Activated naive CD8-positive, alpha-beta T cell treated with anti-CD3 and anti-CD28 coated beads, Interleukin-2, amount 10 ng/mL, durations not matched to agents 7 days and 5 days (primary cell): ENCODE data around the gene MBD4. TPM values are rescaled to one million over a fixed set of nuclear protein-coding genes. Genes with fewer than 3 reads are reported as not detected.
"Not testable (repeated sequence)": the region's sequence is repeated elsewhere in the genome, so short reads cannot be mapped to it uniquely, and the experiment has no call there.

Source experiments
- ATAC-seq: fragments of 150-1000 bp; cut with Tn5 transposase; one replicate; pipeline ENCODE4 v1.10.0; 2021; ENCODE audit warnings: low read depth, moderate library complexity
- POLR2A ChIA-PET: fragments of 350-600 bp; sonication (Branson Sonifier 250); formaldehyde crosslinking; loops from one replicate; lab custom pipeline; 2021; ENCODE audit warnings: antibody characterized with exemption; lab: Charles Lee
- DNase-seq: peaks from one replicate; pipeline ENCODE4 v3.0.0; 2021
- H3K27ac Mint-ChIP-seq: one replicate; pipeline ENCODE4 v1.8.0; 2022; ENCODE audit warnings: mild to moderate bottlenecking, mixed read lengths
- H3K27me3 Mint-ChIP-seq: one replicate; pipeline ENCODE4 v1.8.0; 2022; ENCODE audit warnings: mild to moderate bottlenecking, moderate library complexity, mixed read lengths
- H3K36me3 Mint-ChIP-seq: one replicate; pipeline ENCODE4 v1.8.0; 2021; ENCODE audit warnings: mild to moderate bottlenecking, mixed read lengths
- H3K4me1 Mint-ChIP-seq: one replicate; pipeline ENCODE4 v1.8.0; 2021; ENCODE audit warnings: mixed read lengths
- H3K4me3 Mint-ChIP-seq: one replicate; pipeline ENCODE4 v1.8.0; 2022; ENCODE audit warnings: mild to moderate bottlenecking, moderate library complexity, mixed read lengths
- H3K9me3 Mint-ChIP-seq: one replicate; pipeline ENCODE4 v1.8.0; 2021; ENCODE audit warnings: mixed read lengths
- total RNA-seq, 2 experiments: library from RNA; stranded (reverse); gene quantifications; one replicate each; pipeline ENCODE4 v1.2.3, GENCODE V29; 2021

The MBD4 gene
- total RNA-seq, 2 experiments from 2014 or later, result 49.0 to 57.6 TPM

DNA sequence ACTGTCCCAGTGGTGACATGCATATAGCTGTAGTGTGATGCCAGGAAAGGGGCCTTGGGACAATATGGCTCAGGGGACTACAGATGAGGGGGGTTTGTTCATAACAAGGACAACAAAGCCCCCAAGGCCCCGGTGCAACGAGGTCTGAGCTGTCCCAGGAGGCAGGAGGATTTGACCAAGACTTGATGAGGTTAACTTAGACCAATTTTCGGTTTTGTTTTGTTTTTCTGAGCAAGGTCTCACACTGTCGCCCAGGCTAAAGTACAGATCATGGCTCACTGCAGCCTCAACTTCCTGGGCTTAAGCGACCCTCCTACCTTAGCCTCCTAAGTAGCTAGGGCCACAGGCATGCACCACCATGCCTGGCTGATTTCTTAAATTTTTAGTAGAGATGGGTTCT, 35.1 kb downstream of the MBD4 start:
- Mint-ChIP-seq H3K27ac (no peak overlapping the region), H3K36me3 (no peaks in the 10 kb centered on the region), H3K4me3 (no peak overlapping the region), H3K4me1 (peaks cover 4% of the 10 kb centered on the region), H3K27me3 (peaks cover 3% of the 10 kb centered on the region), H3K9me3 (no peaks in the 10 kb centered on the region)
- DNase-seq (no peak), ATAC-seq (no peak)
- POLR2A ChIA-PET, result no interaction called here

DNA sequence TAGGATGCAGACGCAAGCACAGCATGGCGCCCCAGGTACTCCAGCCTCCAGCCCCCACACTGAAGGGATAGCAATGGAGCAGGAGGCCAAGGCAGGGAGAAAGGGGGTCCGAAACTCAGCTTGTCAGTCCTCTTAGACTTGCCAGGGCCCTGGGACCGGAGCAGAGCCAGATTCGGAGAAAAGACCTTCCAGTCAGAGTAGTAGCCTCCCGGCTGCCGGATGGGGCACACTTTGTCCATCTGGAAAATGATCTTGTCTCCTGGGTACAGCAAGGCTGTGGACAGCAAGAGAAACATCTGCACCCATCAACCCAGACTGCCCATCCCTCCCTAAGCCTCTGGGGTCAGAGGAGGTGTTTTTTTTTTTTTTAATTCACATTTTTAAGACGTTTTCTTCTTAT, 35.6 kb downstream of the MBD4 start:
- H3K4me3 Mint-ChIP-seq, result no peak overlapping the region
- H3K27ac Mint-ChIP-seq, result no peak overlapping the region
- peaks cover 7% of the 10 kb centered on the region for H3K4me1 Mint-ChIP-seq
- DNase-seq, result no peak
- POLR2A ChIA-PET, result no interaction called here
- H3K9me3 Mint-ChIP-seq, result no peaks in the 10 kb centered on the region
- ATAC-seq, result no peak
- H3K36me3 Mint-ChIP-seq, result no peaks in the 10 kb centered on the region
- peaks cover 3% of the 10 kb centered on the region for H3K27me3 Mint-ChIP-seq

DNA sequence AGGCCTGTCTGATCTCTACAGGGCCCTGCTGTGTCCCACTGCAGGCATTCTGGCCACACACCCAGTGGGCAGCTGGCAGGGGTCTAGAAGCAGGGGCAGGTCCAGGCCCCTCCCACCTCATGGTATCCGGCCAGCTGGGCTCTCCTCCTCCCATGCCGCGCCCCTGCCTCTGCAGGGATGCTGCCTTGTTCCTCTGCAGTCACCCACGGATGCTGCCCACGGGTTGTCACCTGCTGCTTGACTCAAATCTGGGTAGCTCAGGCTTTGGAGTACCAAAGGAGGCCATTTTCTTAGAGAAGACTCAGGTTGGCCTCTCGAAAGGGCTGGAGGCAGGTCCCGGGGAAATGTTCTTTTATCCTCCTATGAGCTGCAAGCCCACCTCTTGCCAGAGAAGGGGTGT, 36.3 kb downstream of the MBD4 start:
- H3K36me3 Mint-ChIP-seq, result no peaks in the 10 kb centered on the region
- ATAC-seq (no peak), DNase-seq (no peak)
- POLR2A ChIA-PET, result interaction anchor here (1.1 kb wide), 1 partner anchor 37 kb away, joined by 3 read pairs; the partner anchor contains the start of genes IFT122 and MBD4
- H3K27me3 Mint-ChIP-seq, result peaks cover 3% of the 10 kb centered on the region
- no peak overlapping the region for H3K27ac Mint-ChIP-seq
- peaks cover 9% of the 10 kb centered on the region for H3K4me1 Mint-ChIP-seq
- H3K4me3 Mint-ChIP-seq, result no peak overlapping the region
- no peaks in the 10 kb centered on the region for H3K9me3 Mint-ChIP-seq

DNA sequence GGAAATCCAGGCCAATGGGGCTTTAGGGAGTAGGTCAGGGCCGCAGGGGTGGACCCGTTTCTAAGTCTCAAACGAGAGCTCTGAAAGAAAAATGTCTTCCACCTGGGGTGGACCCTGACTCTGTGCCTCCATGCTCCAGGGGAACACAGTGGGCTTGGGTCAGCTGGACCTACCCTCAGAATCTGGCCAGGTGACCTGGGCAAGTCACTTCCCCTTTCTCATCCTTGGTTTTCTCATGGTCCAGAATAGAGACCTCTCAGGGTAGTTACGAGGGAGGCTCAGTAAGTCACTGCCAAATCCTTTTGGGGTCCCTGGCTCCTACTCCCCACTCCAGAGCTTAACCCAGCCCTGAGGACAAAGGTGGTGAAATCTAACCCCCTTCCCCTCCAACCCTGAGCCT, 37.1 kb downstream of the MBD4 start:
- Mint-ChIP-seq H3K4me3 (no peak overlapping the region), H3K36me3 (no peaks in the 10 kb centered on the region), H3K4me1 (peaks cover 16% of the 10 kb centered on the region), H3K27ac (no peak overlapping the region), H3K27me3 (peaks cover 3% of the 10 kb centered on the region), H3K9me3 (no peaks in the 10 kb centered on the region)
- no peak for DNase-seq
- POLR2A ChIA-PET, result interaction anchor here (1.1 kb wide), 1 partner anchor 37 kb away, joined by 3 read pairs; the partner anchor contains the start of genes IFT122 and MBD4
- ATAC-seq, result no peak

DNA sequence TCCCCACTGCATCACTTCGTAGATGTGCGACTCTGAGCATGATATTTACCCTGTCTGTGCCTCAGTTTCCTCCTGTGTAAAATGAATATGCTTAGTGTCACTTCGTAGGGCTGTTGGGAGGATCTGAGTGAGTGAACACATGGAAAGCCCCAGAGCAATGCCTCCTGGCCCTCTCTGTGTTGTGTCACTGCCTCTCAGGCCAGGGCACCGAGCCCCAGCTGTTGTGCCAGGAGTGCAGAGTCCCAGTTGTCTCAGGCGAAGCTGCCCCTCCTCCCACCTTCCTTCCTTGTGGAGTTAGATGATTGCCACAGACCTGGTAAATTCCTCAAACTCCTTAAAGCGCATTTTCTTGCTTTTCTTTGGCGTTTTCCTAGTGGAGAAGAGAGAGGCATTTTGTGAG, 37.5 kb downstream of the MBD4 start:
- no peak overlapping the region for H3K27ac Mint-ChIP-seq
- POLR2A ChIA-PET, result no interaction called here

DNA sequence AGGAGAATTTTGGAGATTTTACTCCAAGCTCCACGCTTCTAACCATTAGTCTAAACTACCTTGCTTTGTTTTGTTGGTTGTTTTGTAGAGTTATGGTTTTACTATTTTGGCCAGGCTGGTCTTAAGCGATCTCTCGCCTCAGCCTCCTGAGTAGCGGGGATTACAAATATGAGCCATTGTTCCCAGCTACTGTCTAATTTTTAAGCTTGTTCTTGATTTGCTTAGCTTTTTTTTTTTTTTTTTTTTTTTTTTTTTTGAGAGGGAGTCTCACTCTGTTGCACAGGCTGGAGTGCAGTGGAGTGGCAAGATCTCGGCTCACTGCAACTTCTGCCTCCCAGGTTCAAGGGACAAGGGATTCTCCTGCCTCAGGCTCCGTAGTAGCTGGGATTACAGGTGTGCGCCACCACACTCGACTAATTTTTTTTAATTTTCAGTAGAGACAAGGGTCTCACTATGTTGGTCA, 39.8 kb downstream of the MBD4 start:
- ATAC-seq (no peak), DNase-seq (no peak)
- H3K4me3 Mint-ChIP-seq, result peak overlapping the region; percentile 99
- H3K4me1 Mint-ChIP-seq, result peaks cover 27% of the 10 kb centered on the region
- POLR2A ChIA-PET, result interaction anchor here (0.8 to 3.1 kb wide), 5 partner anchors 10 to 121 kb away, joined by 3 to 26 read pairs (median 4); partner anchors contain the start of genes EFCAB12, HMCES, IFT122 and MBD4
- no peaks in the 10 kb centered on the region for H3K27me3 Mint-ChIP-seq
- H3K9me3 Mint-ChIP-seq, result no peaks in the 10 kb centered on the region
- peaks cover 4% of the 10 kb centered on the region for H3K36me3 Mint-ChIP-seq
- peak overlapping the region; percentile 92 for H3K27ac Mint-ChIP-seq

More for the DNA sequence above, 37.5 kb downstream of the MBD4 start:
- Mint-ChIP-seq H3K4me1 (peaks cover 20% of the 10 kb centered on the region), H3K27me3 (peaks cover 3% of the 10 kb centered on the region), H3K9me3 (no peaks in the 10 kb centered on the region), H3K4me3 (no peak overlapping the region), H3K36me3 (no peaks in the 10 kb centered on the region)
- no peak for DNase-seq
- ATAC-seq, result no peak

DNA sequence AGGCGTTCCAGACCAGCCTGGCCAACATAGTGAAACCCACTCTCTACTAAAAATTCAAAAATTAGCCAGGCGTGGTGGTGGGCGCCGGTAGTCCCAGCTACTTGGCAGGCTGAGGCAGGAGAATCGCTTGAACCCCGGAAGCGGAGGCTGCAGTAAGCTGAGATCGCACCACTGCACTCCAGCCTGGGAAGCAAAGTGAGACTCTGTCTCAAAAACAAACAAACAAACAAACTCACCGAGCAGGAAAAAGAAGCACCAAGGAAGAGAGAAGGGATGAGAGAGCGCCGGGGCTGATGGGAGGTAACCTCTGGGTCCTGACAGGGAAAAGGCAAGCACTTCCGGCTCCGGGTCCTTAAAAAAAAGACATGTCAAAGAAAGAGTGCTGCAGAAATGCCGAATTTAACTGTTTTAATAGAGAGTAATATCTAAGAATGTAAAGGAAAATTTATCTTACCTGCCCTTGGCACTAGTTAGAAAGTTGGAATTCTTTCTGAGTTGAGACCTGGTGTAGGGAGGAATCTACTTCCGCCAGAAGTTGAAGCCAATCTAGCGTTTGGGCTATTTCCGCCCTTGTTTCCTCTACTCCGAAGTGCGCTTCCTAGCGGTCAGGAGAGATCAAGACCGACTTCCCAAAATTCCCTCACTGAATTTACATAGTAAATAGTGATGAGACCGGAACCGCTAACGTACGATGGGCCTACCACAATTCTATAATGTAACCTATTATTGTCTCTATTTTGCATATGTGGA, 40.4 kb downstream of the MBD4 start:
- Mint-ChIP-seq H3K27me3 (no peaks in the 10 kb centered on the region), H3K27ac (peak overlapping the region; percentile 92), H3K4me1 (peaks cover 29% of the 10 kb centered on the region), H3K36me3 (peaks cover 4% of the 10 kb centered on the region), H3K4me3 (peak overlapping the region; percentile 99), H3K9me3 (no peaks in the 10 kb centered on the region)
- POLR2A ChIA-PET, result interaction anchor here (0.8 to 3.1 kb wide), 5 partner anchors 10 to 121 kb away, joined by 3 to 26 read pairs (median 4); partner anchors contain the start of genes EFCAB12, HMCES, IFT122 and MBD4
- peak; percentile 62 for DNase-seq
- peak; percentile 83 for ATAC-seq

DNA sequence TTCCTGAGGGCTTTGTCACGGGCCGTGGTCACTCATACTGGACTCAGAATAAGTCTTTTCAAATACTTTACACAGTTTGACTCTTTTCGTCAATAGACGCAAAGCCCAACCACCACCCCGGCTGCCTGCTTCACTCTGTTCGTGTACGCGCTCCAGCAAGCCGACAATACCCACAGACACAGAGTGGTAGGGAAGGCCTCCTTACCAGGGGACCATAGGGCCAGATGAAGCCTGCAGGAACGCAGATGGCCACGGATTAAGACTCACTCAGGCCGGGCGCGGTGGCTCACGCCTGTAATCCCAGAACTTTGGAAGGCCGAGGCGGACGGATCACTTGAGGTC, 41.0 kb downstream of the MBD4 start:
- Mint-ChIP-seq H3K27me3 (no peaks in the 10 kb centered on the region), H3K36me3 (peaks cover 4% of the 10 kb centered on the region), H3K9me3 (no peaks in the 10 kb centered on the region), H3K4me3 (peak overlapping the region; percentile 99), H3K27ac (peak overlapping the region; percentile 92), H3K4me1 (peaks cover 29% of the 10 kb centered on the region)
- ATAC-seq (peak; percentile 32), DNase-seq (no peak)
- POLR2A ChIA-PET, result interaction anchor here (1.7 to 3.1 kb wide), 2 partner anchors 41 to 120 kb away, joined by 4 to 26 read pairs; partner anchors contain the start of genes HMCES, IFT122 and MBD4

DNA sequence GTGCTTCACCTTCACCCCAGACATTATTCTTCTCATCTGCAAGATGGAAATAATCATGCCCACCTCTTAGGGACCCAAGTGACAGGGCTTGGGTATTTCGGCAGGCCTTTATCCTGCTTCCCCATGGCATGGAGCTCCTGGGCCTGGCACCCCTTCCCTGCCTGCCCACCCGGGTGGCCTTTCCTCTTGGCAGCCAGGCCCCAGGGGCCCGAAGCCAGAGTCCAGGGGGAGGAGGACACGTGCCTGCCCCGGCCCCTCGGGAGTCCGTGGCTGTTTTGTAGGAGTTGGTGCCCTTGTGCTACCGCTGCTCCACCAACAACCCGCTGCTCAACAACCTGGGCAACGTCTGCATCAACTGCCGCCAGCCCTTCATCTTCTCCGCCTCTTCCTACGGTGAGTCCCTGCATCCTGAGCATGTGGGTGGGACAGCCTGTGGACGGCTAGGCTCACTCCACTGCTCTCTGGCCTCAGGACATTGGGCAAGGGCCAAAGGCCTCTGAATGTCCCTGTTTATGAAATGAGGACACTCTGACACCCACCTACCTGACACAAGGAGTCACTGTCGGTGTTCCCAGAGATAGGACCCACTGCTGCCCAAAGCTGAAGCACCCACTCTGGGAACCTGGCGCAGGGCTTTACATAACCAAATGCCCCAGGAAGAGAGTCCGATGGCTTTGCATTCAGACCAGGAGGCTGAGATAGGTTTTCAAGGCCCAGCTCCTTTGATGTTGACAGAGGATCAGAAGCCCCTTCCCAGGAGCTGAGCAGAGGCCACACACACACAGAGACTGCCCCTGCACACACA, 45.8 kb downstream of the MBD4 start:
- not testable (repeated sequence) for DNase-seq, H3K36me3 Mint-ChIP-seq, H3K4me3 Mint-ChIP-seq, H3K27ac Mint-ChIP-seq, H3K9me3 Mint-ChIP-seq, H3K27me3 Mint-ChIP-seq, ATAC-seq
- peaks cover 22% of the 10 kb centered on the region for H3K4me1 Mint-ChIP-seq
- POLR2A ChIA-PET, result interaction anchor here (0.6 kb wide), 1 partner anchor 247 kb away, joined by 3 read pairs; no protein-coding TSS in a partner anchor

DNA sequence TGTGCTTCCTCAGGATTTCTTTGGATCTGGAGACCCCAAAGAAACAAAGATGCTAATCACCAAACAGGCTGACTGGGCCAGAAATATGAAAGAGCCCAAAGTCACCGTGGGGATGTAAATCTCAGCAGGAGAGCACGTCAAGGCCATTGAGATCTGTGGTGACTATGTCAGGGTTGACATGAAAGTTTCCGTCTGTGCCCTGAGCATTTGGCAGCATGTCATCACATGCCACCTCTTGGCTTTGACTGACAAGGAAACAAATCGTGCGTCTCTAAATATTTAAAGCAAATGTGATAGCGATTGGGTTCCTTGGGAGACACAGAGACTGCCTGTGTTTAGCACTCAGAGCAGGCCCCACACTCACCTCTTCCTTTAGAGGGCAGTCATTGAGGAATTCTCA, 46.5 kb downstream of the MBD4 start:
- Mint-ChIP-seq H3K4me1 (peaks cover 18% of the 10 kb centered on the region), H3K27ac (no peak overlapping the region), H3K27me3 (no peaks in the 10 kb centered on the region), H3K9me3 (no peaks in the 10 kb centered on the region), H3K36me3 (peaks cover 10% of the 10 kb centered on the region), H3K4me3 (no peak overlapping the region)
- ATAC-seq, result no peak
- POLR2A ChIA-PET, result no interaction called here
- DNase-seq, result no peak

DNA sequence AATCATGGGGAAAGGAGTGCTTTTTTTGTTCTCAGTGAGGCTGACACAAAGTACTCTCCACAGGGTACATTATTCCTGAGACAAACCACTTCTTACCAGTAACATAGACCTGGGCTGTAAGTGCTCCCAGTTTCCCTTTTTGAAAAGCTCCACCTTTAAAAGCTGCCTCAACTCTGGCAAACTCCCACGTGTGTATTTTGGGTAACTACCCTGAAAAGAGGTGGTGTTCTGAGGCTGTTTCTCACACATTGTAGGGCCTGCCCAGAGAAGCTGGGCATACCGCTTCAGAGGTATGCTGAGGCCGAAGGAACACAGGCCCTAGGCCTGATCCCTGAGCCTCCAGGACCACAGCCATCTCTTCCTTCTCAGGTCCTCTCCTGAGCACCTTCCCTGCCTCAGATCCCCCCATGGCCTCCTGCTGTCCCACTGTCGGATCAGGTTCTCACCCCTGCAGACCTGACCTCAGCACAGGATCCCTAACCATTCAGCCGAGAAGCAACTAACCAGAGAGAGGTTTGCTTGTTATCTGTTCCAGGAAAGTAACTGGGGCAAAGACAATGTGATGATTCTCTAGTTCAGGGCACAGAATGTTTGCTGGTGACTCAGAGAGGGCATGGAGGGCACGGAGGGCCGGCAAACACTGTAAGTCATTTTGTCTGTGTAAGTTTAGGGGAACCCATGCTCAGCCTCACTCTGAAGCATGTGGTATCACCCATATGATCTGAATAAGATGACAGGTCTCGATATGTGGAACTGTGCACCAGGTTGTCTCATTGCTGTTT, 47.5 kb downstream of the MBD4 start:
- POLR2A ChIA-PET, H3K27ac Mint-ChIP-seq, H3K27me3 Mint-ChIP-seq, H3K4me3 Mint-ChIP-seq, ATAC-seq, DNase-seq, H3K4me1 Mint-ChIP-seq, H3K9me3 Mint-ChIP-seq: not testable (repeated sequence)
- peaks cover 10% of the 10 kb centered on the region for H3K36me3 Mint-ChIP-seq

DNA sequence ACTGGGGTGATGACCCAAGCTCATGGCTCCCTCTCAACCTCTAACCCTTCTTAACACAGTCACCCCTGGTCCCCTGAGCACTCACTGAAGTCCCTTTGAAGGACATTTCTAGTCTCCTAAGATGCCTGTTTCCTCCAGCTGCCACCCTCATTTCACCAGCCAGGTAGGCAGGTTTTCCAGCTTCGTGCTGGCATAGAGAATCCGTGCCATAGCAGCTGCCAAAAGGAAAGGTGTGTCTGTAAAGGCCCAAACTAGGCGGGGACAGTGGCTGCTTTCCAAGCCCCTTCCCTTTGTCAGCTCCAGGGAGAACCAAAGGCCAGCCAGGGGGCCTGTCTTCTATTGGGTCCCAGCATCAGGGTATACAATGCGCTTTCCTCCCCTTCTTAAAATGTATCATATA, 48.2 kb downstream of the MBD4 start:
- not testable (repeated sequence) for H3K9me3 Mint-ChIP-seq, H3K4me1 Mint-ChIP-seq

DNA sequence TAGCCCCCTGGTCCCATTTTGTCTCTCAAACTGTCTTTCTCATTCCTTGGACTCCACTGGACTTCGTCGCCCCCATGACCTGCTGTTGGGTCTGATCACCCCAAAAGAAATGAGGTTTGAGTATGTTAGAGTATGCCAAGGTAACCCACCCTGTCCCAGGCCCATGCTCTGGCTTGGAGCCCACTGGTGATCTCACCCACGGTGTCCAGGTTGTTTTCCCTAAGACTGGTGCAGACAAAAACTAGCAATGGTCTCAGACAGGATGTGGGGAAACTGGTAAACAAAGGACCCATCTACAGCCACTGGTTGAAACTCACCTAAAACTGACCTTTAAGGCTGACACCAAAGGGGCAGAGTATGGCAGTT, 50.2 kb downstream of the MBD4 start:
- peaks cover 14% of the 10 kb centered on the region for H3K36me3 Mint-ChIP-seq
- ATAC-seq (no peak), DNase-seq (no peak)
- POLR2A ChIA-PET, result interaction anchor here (0.6 kb wide), 1 partner anchor 232 kb away, joined by 3 read pairs; no protein-coding TSS in a partner anchor
- H3K27ac Mint-ChIP-seq, result no peak overlapping the region
- H3K9me3 Mint-ChIP-seq, result no peaks in the 10 kb centered on the region
- H3K4me1 Mint-ChIP-seq, result no peaks in the 10 kb centered on the region
- no peak overlapping the region for H3K4me3 Mint-ChIP-seq
- H3K27me3 Mint-ChIP-seq, result no peaks in the 10 kb centered on the region

More for the DNA sequence above, 48.2 kb downstream of the MBD4 start:
- H3K27ac Mint-ChIP-seq, H3K4me3 Mint-ChIP-seq, DNase-seq, ATAC-seq, POLR2A ChIA-PET, H3K27me3 Mint-ChIP-seq: not testable (repeated sequence)
- H3K36me3 Mint-ChIP-seq, result peaks cover 17% of the 10 kb centered on the region
